HG03135 (cell line): ENCODE results near the gene HAT1.
"Not testable (repeated sequence)": the region's sequence is repeated elsewhere in the genome, so short reads cannot be mapped to it uniquely, and the experiment has no call there.

Source experiments
- ATAC-seq: cut with Tn5 transposase; IDR thresholded peaks from one replicate; pipeline ENCODE4 v1.9.1; 2021; ENCODE audit warnings: mild to moderate bottlenecking, moderate library complexity; ENCODE audit not compliant: unreplicated experiment

The HAT1 gene

DNA sequence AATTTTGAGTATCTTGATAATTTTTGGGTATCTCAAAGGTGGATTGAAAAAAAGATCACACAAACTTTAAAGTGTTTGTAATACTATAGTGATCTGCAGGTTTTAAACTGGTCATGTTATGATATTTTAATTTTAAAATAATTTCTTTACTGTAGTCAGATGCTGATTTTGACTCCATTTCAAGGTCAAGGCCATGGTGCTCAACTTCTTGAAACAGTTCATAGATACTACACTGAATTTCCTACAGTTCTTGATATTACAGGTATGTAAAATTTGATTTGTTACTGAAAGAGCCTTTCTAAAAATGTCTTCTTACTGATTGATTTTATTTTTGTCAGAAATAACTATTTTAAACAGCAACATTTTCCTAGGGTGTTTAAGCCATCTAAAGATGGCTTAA is 44.4 kb downstream of the HAT1 start:
- no peak for ATAC-seq

DNA sequence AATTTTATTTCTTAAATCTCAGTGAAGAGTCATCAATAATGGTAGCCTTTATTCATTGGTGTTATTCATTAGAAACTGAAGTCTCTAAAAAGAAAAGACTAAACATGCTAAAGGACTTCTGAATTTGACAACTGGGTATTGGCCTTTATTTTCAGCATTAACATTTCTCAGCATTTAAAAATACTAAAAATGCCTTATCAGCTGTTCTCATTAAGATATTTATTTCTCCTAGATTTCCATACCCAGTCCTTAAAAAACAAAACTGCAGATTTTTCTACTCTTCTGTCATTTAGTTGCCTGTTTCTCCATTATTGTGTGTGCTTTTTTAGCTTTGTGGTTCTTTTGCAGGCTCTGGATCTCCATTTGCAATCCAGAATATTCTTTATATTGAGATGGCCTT is 46.2 kb downstream of the HAT1 start:
- ATAC-seq = no peak

DNA sequence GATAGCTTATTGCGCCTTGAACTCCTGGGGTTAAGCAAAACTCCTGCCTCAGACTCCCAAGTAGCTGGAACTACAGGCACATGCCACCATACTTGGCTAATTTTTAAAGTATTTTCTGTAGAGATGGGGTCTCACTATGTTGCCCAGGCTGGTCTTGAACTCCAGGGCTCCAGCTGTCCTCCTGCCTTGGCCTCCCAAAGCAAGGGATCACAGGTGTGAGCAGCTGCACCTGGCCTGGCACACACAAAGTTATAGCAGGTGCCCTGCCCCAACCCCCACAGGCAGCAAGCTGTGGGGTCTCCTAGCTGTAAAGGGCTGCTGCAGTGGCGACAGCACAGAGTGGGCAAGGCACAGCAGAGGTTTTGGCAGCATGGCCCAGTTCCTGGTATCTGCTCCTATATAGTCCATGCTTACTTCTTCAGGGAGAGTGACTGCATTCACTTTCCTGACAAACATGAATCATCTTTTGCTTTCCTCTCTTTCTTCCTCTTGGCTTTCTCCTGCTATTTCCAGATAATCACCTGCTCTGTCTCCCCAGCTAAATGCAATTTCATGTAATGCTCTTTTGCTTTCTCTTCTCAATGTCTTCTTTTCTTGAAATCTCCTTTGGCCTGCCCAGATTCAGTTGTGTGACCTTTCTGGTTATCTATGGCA is 50.2 kb downstream of the HAT1 start:
- no peak for ATAC-seq

DNA sequence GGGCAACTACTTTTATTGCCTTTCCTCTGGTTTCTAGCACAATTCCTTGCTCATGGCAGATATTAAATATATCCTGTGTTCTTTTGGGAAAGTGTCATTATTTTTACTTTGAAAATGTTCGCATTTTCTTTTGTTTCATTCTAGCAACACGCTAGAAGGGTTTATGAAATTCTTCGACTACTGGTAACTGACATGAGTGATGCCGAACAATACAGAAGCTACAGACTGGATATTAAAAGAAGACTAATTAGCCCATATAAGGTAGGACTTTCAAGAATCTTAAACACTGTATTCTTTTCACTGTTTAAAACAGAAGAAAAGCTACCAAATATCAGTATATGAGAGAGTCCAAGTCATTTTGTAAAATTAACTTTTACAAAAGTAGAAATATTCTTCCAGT is 56.8 kb downstream of the HAT1 start:
- no peak for ATAC-seq

DNA sequence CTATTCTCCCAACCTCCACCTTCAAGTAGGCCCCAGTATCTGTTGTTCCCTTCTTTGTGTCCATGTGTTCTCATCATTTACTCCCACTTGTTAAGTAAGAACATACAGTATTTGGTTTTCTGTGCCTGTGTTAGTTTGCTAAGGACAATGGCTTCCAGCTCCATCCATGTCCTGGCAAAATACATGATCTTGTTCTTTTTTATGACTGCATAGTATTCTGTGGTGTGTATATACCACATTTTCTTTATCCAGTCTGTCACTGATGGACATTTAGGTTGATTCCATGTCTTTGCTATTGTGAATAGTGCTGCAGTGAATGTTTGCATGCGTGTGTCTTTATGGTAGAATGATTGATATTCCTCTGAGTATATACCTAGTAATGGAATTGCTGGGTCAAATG is 61.7 kb downstream of the HAT1 start:
- not testable (repeated sequence) for ATAC-seq

DNA sequence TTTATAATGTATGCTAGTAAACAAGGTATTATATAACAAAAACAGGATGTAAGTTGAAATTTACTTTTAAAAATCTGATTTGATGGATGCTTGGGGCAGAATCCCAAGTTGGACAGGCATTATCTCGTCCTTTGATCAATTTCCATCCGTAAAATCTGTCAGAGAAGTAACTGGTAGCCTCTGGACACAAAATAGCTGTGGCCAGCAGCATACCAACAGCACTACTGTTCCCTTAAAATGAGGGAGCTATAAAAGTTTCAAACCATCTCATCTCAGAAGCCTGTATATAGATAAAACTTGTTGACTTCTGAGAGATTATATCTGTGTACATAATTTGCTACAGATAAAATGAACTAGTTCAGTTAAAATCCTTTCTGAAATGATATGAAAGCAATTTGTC is 62.8 kb downstream of the HAT1 start:
- ATAC-seq = no peak

DNA sequence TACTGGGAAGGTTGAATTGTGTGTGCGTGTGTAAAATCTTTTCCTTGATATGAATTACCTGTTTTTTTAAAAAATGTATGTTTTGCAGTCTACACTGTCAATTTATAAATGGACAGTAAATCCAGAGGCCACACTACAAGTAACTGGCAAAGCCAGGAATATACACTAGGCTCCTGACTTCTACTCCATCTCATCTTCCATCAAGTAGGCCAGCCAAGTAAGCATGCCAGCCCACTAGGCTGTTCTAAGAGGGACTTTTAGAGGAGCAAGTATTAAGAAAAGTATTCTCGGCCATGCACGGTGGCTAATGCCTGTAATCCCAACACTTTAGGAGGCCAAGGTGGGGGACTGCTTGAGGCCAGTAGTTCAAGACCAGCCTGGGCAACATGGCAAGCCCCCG is 64.5 kb downstream of the HAT1 start:
- no peak for ATAC-seq

DNA sequence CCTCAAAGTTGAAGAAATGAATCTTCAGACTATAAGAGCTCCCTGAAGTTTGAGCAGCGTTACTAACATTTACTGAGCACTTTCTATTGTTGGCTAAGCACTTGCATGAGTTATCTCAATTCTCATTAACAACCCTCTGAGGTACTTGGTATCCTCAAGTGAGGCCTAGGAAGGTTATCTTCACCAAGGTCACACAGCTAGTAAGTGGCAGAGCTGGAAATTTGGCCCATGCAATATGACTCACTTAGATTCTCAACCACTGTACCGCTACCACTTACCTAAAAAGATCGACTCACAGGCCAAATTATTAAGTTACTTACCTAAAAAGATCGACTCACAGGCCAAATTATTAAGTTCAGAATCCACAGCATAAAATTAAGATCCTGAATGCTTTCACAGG is 68.8 kb downstream of the HAT1 start:
- ATAC-seq = no peak

DNA sequence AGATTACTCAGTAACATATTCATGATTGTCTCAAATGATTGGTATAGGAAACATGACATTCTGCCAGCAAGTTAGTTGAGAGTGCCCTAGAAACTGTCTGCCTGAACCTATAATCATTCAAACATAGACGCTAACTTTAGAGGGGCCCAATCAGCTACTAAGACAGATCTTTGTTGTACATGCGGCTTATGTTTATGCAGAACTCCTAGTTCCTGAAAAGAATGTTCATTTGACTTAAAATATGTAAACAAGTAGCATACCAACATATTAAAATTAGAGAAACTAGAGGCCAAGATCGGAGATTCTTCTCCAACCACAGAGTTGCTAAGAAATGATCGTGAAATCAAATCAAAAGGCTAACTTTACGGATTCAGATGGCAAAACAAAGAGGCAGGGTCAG is 73.3 kb downstream of the HAT1 start:
- ATAC-seq = no peak

DNA sequence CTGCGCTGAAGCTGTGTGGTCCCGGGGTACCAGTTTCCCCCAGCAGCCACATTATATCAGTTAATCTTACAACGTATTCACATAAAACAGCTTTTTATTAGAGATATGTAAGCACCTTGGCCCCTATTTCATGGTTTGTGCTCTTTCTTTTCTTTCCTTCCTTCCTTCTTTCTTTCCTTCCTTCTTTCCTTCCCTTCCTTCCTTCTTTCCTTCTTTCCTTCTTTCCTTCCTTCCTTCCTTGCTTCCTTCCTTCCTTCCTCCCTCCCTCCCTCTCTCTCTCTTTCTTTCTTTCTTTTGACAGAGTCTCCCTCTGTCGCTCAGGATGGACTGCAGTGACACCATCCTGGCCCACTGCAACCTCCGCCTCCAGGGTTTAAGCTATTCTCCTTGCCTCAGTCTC is 73.8 kb downstream of the HAT1 start:
- no peak for ATAC-seq

DNA sequence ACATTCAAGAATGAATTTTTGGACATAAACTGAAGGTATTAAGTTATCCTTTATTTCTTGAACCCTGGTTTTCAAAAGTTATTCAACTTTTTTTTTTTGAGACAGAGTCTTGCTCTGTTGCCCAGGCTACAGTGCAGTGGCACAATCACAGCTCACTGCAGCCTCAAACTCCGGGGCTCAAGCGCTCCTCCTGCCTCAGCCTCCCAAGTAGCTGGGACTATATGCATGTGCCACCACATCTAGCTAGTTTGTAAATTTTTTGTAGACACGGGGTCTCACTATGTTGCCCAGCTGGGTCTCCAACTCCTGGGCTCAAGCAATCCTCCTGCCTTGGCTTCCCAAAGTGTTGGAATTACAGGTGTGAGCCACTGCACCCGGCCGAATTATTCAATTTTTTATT is 74.8 kb downstream of the HAT1 start:
- ATAC-seq = not testable (repeated sequence)

DNA sequence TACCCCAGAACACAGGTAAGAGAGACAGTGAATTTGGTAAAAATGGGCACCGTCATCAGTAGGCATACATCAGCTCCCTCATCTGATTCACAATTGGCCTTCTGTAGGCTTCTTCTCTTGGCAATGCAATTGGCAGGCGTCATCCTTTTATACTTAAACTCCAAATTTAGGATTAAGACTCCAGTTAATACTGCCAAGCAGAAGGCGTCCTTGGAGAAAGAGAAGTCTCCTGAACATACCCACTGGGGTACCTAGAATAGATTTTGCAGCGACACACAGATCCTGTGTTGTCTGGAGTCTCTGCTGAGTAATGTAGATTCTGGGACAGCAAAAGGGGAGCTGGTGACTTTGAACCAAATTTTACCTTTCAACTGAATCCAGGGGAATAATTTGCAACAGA is 76.9 kb downstream of the HAT1 start:
- ATAC-seq = peak; percentile 5

DNA sequence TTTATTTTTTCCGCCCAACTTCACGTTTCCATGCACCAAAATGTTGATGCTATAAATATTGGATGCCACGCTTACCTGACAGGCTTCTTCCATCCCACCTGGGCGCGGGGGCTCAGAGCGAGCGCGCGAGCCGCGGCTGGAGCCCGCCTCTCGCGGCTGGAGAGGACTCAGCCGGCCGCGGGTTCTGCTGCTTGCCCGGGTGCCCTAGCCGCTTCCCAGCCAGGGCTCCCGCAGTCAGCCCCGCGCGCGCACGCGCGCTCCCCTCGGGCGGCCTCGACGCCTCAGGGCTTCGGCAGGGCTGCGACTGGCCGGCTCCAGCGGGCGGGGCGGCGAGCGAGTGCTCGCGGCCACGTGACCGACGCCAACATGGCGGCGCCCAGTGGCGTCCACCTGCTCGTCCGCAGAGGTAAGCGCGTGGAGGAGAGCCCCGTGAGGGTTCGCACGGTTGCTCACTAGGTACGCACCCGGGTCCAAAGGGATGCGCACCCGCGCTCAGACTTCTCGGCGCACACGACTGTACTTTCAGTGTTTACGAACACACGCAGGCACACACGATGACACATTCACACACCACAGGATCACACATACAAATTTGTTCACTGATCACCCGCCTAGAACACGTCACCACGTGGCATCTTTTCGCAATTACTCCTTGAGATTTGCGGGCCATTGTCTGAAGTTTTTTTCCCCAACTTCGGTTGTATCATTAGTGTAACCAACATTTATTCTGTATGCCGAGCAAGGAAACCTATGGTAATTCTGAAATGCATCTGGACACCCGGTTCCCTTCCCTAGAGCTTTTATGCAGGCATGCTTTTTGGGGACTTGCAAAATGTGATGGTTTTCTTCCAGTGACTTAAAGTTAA is 77.6 kb downstream of the HAT1 start, which contains the start of gene METAP1D:
METAP1D (plus strand) TSS at position 350 of the 866 bp plus-strand sequence; CDS start at position 367, 17 bp downstream.
- ATAC-seq = peak; percentile 97

DNA sequence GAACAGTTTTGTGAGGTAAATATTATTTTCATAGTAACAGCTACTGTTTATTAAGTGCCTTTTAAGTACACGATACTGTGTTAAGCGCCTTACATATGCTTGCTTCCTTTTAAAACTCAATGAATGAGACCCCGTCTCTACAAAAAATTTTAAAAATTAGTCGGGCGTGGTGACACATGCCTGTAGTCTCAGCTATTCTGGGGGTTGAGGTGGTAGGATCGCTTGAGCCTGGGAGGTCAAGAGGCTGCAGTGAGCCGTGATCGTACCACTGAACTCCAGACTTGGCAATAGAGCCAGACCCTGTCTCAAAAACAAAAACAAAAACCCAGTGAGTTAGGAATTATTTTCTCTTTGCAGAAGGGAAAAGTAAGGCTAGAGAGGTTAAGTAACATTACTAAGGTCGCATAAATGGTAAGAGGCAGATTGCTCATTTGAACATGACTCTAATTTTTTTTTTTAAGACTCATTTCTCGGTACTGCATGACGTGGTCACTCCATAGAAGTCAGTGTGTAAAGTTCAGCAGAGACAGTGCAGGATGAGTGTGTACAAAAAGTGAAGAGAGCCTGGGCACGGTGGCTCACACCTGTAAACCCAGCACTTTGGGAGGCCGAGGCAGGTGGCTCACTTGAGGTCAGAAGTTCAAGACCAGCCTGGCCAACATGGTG is 78.6 kb downstream of the HAT1 start:
- no peak for ATAC-seq

DNA sequence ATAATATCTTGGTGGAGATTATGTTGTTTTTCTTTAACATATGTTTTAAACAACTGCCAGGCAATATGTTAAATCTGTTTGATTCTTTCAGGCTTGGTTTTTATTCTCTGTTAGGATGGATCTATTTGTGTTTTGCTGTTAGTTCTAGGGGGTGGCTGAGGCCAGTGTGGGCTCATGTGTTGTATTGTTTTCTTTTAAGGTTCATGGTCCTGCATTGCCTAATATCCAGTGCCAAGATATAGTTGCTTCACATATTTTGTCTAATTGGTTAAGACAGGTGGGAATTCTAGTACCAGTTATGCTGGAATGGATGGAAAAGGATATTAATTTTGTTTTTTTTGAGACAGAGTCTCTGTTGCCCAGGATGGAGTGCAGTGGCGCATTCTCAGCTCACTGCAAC is 85.1 kb downstream of the HAT1 start:
- no peak for ATAC-seq

DNA sequence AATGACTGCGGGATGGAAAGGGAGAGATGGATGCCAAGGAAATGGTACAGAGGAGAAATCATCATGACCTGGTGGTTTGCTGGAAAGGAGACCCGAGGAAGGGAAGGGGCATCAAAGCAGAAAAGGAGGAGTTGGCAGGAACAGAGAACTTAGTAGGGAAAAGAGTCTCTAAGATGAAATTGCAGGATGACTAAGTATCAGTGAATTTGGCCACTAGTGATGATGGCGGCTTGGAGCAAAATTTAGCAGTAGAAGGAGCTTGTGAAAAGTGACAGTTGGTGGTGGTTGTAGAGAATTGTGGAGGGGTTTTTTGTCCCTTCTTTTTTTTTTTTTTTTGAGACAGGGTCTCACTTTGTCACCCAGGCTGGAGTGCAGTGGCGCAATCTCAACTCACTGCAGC is 87.6 kb downstream of the HAT1 start:
- no peak for ATAC-seq

DNA sequence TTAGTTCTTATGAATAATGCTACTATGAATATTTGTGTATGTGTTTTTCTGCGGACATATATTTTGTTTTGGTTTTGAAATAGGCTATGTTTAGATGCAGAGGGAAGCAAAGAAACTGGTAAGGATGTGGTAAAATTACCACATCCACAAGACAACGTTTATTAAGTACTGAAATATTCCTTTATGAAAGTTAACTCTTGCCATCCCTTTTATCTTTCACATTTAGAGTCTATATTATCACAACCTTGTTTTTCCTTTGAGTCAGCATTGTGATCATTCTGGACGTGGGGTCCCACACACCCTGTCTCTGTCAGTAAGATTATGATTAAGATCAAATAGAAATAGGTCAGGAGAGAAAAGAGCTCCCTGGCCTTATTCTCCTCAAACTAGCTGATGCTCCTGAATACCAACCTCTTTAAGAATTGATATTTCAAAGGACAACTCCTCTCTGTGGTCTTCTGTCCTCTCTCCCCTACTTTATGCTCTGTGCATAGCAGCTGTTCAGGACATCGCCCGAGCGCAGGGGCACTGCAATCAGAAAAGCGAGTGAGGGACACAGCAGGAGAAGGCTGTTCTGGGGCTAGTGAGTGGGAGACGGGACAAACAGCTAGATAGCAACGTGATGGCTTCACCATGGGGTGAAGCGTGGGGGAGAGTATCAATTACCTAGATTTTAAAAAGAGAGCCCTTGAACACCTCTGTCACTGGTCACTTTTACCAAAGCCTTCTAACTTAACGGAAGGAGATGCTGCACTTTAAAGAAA is 89.7 kb downstream of the HAT1 start:
- ATAC-seq = no peak

DNA sequence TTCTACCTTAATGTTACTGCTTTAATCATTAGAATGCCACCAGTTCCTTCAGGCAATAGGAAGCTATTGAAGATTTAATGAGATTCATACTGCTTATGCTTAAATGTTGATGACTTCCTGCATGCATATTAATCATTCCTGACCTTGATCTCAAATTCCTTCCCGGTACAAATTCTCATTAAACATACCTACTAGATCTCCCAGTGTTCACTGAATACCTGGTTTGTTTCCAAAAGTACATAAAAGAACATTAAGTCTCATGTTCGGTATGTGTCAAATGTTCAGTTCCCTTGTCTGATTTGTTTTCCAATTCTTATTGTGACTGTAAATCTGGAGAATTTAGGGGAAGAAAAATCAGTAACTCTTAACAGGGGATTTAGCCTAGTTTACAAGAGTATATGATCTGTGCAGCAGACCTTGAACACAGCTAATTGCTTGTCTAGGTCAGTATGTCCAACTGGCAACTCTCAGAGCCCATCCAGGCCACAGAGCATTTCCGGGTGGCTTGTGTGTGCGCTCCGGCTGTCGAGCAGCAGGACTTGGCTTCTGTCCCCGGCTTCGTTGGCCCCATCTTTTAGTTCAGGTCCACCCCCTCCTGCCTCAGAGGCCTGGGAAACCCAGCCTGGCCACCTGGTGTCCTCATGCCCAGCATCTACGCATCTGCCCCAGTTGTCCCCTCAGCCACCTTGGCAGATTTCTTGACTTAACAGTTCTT is 90.6 kb downstream of the HAT1 start:
- ATAC-seq = no peak

DNA sequence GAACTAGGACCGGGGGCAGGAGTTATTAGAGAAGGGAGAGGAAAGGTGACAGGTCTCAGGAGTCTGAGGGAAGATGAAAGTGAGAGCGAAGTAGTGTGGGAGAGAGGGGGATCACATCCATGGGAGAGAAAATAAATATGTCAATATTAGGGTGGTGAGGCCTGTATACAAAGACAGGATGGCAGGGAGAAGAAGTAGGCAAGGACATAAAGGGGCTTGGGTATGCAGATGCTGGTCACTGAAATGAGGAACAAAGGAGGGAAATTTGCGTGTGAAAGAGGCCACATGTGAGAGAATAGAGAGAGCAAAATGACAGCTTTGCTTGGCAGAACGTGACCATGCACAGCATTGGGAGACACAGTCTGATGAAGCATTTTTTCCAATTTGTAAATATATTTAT is 91.1 kb downstream of the HAT1 start:
- no peak for ATAC-seq
